NCI-H345 treated with DMSO at 0.1 percent for 48 hours (cell line): ENCODE measurements around the gene TSPAN4.

Experiments
- DNase-seq: peaks from one replicate; lab custom pipeline; 2025; ENCODE audit not compliant: unreplicated experiment; lab: John Stamatoyannopoulos, UW

TSPAN4 gene

DNA sequence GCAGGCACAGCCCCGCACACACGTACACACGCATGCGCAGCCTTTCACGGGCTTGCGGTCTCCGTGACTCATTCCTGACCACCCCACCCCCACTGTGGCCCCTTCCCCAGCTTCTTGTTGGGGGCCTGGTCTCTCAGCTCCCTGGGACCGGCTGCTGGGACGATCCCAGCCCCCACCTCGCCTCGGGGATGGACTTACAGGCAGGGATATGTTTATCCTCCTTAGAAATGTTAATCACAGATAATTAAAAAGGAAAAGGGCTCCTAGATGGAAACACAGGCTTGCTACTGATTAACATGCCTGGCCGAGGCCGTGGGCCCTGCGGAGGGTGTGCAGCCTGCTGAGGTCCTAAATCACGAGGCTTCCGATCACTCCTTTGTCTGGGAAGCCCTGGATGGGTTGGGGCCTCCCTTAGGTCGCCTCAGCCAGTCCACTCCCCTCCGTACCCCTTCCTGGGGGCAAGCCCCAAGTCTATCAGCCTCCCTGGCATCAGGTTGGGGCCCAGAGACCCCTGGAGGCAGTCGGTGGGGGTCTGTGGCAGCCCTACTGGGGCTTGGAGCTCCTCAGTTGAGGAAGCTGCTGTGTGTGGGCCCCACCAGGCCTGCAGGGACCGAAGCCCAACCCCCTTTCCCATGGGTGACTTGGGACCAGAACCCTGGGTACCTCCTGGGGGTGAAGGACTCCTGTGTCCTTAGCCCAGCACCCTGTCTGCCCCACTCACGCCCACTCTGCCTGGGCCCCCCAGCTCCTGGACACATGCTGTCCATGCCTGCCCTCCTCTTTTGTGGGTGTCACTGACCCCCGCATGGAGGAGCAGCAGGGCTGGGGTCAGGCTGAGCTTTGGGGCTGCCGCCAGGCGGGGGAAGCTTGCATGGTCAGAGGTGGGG, 20.6 kb downstream of the TSPAN4 start:
- no peak for DNase-seq

GRCh38 chr11:863910-864827, 21.5 kb downstream of the TSPAN4 start:
- DNase-seq, result no peak

GRCh38 chr11:864898-865297, 22.2 kb downstream of the TSPAN4 start:
- no peak for DNase-seq

GRCh38 chr11:865462-866430, 23.1 kb downstream of the TSPAN4 start:
- DNase-seq, result no peak

GRCh38 chr11:866481-866880, 23.8 kb downstream of the TSPAN4 start:
- no peak for DNase-seq

DNA sequence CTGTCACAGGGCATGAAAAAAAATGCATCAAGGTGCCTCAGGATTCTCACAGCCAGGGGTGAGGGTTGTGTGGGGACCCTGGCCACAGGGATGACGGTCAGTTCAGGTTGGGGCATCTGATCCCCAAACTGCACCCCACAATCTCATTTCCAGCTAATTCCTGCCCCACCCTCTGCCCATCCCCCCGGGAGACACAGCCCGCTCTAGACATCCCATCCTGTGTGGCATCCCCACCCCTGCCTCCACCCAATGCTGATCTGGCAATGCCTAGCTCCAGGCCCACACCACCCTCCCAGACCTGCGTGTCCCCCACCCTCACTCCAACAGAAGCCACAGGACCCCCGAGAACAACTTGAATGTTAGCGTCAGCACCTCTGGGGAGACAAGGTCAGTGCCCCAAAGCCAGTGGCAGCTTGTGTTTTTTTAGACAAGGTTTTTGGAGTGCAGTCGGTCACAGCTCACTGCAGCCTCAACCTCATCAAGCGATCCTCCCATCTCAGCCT, 25.3 kb downstream of the TSPAN4 start:
- DNase-seq, result no peak

GRCh38 chr11:868394-868793, 25.7 kb downstream of the TSPAN4 start:
- no peak for DNase-seq

DNA sequence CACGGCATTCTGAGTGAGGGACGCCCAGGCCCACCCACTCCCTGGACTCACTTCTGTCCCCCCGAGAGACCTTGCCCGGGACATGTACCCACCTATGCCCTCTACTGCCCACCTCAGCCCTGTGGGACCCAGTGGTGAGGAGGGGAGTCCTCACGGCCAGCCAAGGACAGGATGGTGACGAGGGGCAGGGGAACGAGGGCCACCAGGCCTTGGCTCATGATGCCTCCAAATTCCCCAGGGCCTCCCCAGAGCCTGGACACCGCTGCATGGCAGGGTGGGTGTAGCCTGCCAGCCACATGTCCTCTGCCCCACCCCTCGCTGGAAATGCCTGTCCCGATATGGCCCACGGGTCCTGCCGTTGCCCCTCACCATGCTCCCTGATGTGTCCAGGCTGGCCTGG, 26.1 kb downstream of the TSPAN4 start:
- no peak for DNase-seq

- DNase-seq, result no peak
Observed at GRCh38 chr11:869399-870126, 26.9 kb downstream of the TSPAN4 start.

DNA sequence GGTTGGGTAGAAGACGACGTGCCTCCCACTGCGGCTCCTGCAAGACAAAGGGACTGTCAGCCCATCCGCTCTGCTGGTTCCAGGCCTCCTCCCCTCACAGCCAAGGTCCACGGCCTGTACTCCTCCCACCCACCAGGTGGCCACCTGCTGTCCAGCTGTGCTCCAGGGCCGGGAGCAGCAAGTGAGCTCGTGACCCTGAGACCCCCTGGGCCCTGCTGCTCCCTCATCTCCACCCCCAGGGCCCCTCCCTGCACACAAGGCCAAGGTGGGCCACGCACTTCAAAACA, 27.4 kb downstream of the TSPAN4 start:
- no peak for DNase-seq

DNA sequence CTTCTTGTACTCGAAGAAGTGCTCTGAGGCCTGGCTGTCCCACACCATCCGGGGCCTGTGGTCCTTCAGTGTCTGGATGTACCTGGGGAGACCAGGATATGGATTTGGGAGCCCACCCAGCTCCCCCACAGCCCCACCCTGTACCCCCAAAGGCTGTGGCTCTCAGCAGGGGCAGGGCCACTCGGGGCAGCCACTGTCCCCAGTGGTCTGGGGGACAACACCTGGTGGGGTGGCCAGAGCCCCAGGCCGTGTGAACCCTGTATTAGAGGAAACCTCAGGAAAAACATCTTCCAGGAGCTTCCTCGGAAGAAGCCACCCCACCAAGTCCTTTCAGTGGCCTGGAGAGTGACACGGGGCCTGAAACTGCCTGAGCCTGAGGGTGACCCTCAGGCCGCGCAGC, 27.8 kb downstream of the TSPAN4 start:
- no peak for DNase-seq

DNA sequence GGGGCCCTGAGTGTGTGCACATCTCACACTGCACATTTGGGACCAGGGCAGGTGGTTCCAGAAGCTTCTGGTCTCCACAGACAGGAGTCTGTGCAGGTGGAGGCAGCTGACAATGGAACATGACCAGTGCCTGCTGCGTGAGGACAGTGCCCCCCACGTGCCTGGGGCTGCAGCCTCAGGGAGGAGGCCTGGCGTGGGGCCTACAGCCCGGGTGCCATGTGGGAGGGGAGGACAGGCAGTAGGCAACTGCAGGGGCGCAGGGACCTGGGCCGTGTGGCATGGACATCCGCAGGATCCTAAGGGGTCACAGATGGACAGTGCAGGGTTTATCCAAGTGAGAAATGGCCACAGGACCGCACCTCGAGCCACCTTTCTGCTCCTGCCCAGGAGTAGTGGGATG, 28.8 kb downstream of the TSPAN4 start:
- no peak for DNase-seq

DNA sequence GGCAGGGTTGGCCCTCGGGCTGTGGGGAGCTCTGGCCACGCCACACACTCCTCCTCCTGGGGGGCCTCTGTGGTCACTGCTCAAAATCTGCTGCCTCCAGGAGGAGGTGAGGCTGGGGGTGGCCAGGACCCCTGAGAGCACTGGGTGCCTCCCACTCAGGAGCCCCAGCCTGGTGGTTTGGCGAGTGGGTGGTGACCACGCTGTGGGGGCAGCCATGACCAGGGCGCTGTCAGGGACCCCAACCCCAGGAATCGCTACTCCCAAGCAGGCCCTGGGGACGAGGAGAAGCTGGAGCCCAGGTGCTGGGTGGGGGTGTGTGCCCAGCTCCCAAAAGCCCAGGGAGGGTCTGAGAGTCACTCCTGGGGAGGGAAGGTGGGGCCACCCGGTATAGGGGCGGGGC, 30.1 kb downstream of the TSPAN4 start:
- no peak for DNase-seq

GRCh38 chr11:873706-874105, 31.1 kb downstream of the TSPAN4 start:
- no peak for DNase-seq

- DNase-seq, result no peak
Observed at GRCh38 chr11:875203-875602, 32.6 kb downstream of the TSPAN4 start.

GRCh38 chr11:875769-876301, 33.2 kb downstream of the TSPAN4 start:
- DNase-seq, result no peak

GRCh38 chr11:876545-876944, 33.9 kb downstream of the TSPAN4 start:
- DNase-seq, result no peak

GRCh38 chr11:877565-877964, 34.9 kb downstream of the TSPAN4 start:
- no peak for DNase-seq

DNA sequence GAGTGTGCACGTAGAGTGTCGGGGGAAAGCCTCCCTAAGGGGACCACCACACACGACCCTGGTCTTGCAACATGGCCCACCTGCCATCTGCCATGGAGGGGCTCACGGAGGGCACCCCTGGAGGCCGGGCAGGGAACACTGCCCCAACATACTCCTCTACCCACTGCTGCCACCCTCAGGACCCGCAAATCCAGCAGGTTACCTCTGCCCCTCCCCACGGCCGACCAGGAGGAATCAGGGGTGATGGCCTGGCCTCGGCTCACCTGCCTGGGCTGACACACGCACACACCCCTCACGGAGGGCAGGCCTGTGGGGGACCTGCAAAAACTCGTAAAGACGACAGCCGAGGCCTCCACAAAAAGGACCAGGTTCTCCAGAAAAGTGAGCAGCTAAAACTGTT, 37.8 kb downstream of the TSPAN4 start:
- DNase-seq, result no peak

- DNase-seq, result no peak
Observed at GRCh38 chr11:882596-882995, 39.9 kb downstream of the TSPAN4 start.
